Kidney (tissue), 14 donors: ENCODE measurements around the gene ARID1B. TPM values are rescaled to one million over a fixed set of nuclear protein-coding genes. Genes with fewer than 3 reads are reported as not detected.

Experiments used
- DNase-seq, 5 donors: peaks; one replicate each; pipeline ENCODE4 v3.0.0-alpha.2; 2013 to 2020
- FAIRE-seq: peaks from 2 replicates; lab custom pipeline; 2012; peaks lifted over from hg19 to GRCh38; lab: Jason Lieb, UNC
- H3K27ac ChIP-seq, 2 donors: one replicate each; pipeline ENCODE4 v1.7.0; 2013; ENCODE audit warnings: low read depth in 2 of 2, low read length in 2 of 2, inconsistent platforms in 1 of 2
- H3K27me3 ChIP-seq: one replicate; pipeline ENCODE4 v1.7.1; 2013; ENCODE audit warnings: low read length, inconsistent platforms; ENCODE audit not compliant: control insufficient read depth, insufficient read depth
- H3K36me3 ChIP-seq, 3 donors: one replicate each; pipeline versions ENCODE4 v1.7.0 to v1.7.1; 2013; ENCODE audit warnings: low read length in 3 of 3, control low read depth in 1 of 3, inconsistent platforms in 1 of 3; ENCODE audit not compliant: insufficient read depth in 3 of 3, control insufficient read depth in 2 of 3
- H3K4me1 ChIP-seq, 3 donors: one replicate each; pipeline versions ENCODE4 v1.7.0 to v1.7.1; 2013; ENCODE audit warnings: low read length in 3 of 3, inconsistent platforms in 1 of 3, low read depth in 1 of 3; ENCODE audit not compliant: control insufficient read depth in 2 of 3, insufficient read depth in 2 of 3
- H3K4me3 ChIP-seq, 3 donors: one replicate each; pipeline versions ENCODE4 v1.7.0 to v1.8.1; 2013; ENCODE audit warnings: low read length in 3 of 3, control low read depth in 1 of 3, inconsistent platforms in 1 of 3
- H3K9ac ChIP-seq, 3 donors: one replicate each; pipeline versions ENCODE4 v1.7.0 to v1.7.1; 2013; ENCODE audit warnings: low read length in 3 of 3, control low read depth in 1 of 3, inconsistent platforms in 1 of 3
- H3K9me3 ChIP-seq, 3 donors: one replicate each; pipeline versions ENCODE4 v1.7.0 to v1.7.1; 2013; ENCODE audit warnings: low read length in 3 of 3, control low read depth in 1 of 3, inconsistent platforms in 1 of 3; ENCODE audit not compliant: control insufficient read depth in 2 of 3, insufficient read depth in 1 of 3
- intact Hi-C: fragments of 100-400 bp; cut with DNase I; formaldehyde crosslinking; loops from one replicate; pipeline ENCODE4 v1.11.1; 2022
- polyA plus RNA-seq: library from polyadenylated mRNA; stranded (reverse); fragments of 350-450 nt; fragmentation: Illumina TruSeq; extraction: RNeasy Lipid Tissue Mini Kit (QIAGEN cat#74804); gene quantifications from one replicate; pipeline ENCODE4 v1.2.3, GENCODE V29; 2014; ENCODE audit warnings: low read depth, low replicate concordance; ENCODE audit not compliant: insufficient read depth
- total RNA-seq: library from RNA; stranded (reverse); fragmentation: NEBNext Ultra II Directional; extraction: Animal tissue kit (Norgen Biotek cat#: 25700); gene quantifications from one replicate; pipeline ENCODE4 v1.2.1, GENCODE V29; 2021
- TF ChIP-seq, protein P1 (sequence below): IDR thresholded peaks from 3 replicates; pipeline ENCODE4 v1.5.1; 2012; ENCODE audit warnings: mild to moderate bottlenecking, moderate library complexity, borderline replicate concordance; ENCODE audit not compliant: insufficient read depth; ENCODE audit errors: extremely low read depth
- donor health status: control.
- donor health status: control.
- donor health status: control.
- donor health status: control.
- donor health status: control.
- donor health status: DM: yes; HTN: yes; CAD: no.
- donor health status: Normal renal cell carcinoma (clear cell type).

The ARID1B gene
- total and polyA plus RNA-seq, 2 donors from 2014 or later, result 16.4 to 110 TPM

DNA sequence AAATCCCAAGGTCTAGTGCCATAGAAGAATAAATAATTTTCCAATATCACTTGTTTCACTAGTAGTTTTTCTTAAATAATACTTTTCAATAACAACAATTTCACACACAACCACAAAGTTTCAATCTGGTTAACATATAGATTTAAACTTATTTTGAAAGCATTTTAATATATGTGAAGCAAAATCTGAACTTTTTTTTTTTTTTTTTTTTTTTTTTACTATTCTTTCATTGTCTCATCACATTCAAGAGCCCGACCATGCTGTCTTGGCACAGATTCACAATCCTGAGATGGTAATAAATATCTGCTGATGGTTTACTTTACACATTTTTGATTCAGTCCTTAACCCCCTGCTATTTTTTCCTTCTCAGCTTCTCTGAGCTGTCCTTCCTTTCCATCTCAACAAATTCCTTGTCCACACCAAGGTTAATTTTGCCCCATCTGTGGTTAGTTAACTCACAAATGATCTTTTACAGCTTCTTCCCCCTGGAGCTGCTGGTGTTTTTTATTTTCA lies 283.3 kb downstream of the ARID1B start:
- intact Hi-C loops, result no loop called here
- Histone ChIP-seq H3K27ac (no peak overlapping the region), H3K4me3 (no peak overlapping the region), H3K36me3 (no peaks in the 10 kb centered on the region), H3K27me3 (no peaks in the 10 kb centered on the region), H3K4me1 (peaks cover 0 to 10% (median 6%) of the 10 kb centered on the region in 3 donors), H3K9me3 (peaks cover 0 to 7% (median 0%) of the 10 kb centered on the region in 3 donors), H3K9ac (no peak overlapping the region)
- TF ChIP-seq, protein P1, sequence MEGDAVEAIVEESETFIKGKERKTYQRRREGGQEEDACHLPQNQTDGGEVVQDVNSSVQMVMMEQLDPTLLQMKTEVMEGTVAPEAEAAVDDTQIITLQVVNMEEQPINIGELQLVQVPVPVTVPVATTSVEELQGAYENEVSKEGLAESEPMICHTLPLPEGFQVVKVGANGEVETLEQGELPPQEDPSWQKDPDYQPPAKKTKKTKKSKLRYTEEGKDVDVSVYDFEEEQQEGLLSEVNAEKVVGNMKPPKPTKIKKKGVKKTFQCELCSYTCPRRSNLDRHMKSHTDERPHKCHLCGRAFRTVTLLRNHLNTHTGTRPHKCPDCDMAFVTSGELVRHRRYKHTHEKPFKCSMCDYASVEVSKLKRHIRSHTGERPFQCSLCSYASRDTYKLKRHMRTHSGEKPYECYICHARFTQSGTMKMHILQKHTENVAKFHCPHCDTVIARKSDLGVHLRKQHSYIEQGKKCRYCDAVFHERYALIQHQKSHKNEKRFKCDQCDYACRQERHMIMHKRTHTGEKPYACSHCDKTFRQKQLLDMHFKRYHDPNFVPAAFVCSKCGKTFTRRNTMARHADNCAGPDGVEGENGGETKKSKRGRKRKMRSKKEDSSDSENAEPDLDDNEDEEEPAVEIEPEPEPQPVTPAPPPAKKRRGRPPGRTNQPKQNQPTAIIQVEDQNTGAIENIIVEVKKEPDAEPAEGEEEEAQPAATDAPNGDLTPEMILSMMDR, result no peak
- DNase-seq, result no peak
- FAIRE-seq, result peak; percentile 13

DNA sequence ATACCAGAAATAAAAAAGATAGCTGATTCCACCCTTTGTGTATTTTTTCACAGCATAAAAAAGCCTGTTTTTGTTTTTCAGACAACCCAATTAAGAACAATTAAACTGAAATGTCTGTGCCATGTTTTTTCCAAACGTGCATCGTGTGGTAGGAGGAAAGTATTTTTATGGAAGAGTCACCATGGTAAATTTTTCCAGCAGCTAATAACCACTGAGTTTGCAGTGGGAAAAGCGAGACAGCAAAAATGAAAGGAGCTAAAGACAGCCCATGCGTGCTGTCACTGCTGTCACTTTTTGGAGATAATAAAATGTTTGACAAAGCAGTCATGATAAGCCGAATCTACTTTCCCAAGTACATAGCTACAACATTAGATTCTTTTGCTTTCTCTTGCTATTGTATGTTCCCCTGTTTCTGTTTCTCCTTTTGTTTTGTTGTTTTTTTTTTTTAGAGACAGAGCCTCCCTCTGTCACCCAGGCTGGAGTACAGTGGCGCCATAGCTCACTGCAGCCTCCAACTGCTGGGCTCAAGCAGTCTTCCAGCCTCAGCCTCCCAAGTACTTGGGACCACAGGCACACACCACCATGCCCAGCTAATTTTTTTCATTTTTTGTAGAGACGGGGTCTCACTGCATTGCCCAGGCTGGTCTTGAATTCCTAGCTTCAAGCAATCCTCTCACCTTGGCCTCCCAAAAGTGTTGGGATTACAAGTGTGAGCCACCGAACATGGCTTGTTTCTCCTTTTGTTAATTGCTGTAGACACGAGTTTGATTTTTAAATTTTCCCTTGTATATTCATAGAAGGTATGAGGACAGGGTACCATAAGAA lies 284.8 kb downstream of the ARID1B start:
- FAIRE-seq (no peak), DNase-seq (no peak)
- Histone ChIP-seq H3K4me1 (peaks cover 3 to 10% (median 6%) of the 10 kb centered on the region in 3 donors), H3K27me3 (no peaks in the 10 kb centered on the region), H3K36me3 (no peaks in the 10 kb centered on the region), H3K9ac (no peak overlapping the region), H3K4me3 (no peak overlapping the region), H3K9me3 (no peaks in the 10 kb centered on the region), H3K27ac (peak overlapping the region in 1 of 2 donors; percentile 18)
- TF ChIP-seq, protein P1, result no peak
- intact Hi-C loops, result no loop called here

DNA sequence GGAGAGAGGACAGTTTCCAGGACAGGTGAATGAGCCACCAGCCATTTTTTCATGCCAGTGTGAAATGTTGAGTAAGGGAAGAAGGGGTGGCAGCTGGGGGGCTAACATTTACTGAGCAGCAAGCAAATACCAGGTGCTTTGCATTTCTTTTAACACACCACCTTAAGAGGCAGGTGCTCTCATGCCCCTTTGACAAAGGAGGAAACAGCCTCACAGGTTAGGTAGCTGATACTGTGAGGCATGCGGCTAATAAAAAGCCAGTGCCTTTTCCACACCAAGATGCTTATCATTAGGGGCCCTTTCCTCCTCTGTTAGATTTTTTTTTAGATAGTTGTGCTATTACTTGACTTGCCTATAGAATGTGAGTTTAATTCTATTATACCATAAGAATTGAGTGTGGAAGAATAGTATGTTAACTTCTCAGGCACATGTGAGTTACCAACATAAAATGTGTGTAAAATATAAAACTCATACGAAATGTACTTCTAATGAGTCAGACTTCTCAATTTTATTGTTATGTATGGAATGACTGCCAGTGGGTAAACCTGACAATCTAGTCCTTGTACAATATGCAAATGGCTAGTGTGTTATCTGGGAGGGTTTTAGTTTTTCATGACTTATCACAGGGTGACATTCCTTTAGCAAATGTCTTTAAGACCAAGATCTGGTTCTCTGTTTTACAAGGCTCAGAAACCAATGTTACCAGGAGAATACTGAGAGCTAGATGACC lies 286.2 kb downstream of the ARID1B start:
- Histone ChIP-seq H3K4me1 (peaks cover 4 to 14% (median 7%) of the 10 kb centered on the region in 3 donors), H3K27me3 (no peaks in the 10 kb centered on the region), H3K9me3 (no peaks in the 10 kb centered on the region), H3K27ac (no peak overlapping the region), H3K9ac (no peak overlapping the region), H3K4me3 (no peak overlapping the region), H3K36me3 (no peaks in the 10 kb centered on the region)
- intact Hi-C loops, result no loop called here
- no peak for FAIRE-seq
- TF ChIP-seq, protein P1, result no peak
- DNase-seq, result no peak
